KOPT-K1 (cell line): ENCODE data around the gene SNX9.
"Not testable (repeated sequence)": the region's sequence is repeated elsewhere in the genome, so short reads cannot be mapped to it uniquely, and the experiment has no call there.

Source experiments
- H3K27ac ChIP-seq: fragments of 200-600 bp; sonication (generic); 2 replicates; pipeline ENCODE4 v1.5.1; 2016; ENCODE audit warnings: antibody characterized with exemption, mild to moderate bottlenecking, low read depth, low read length; ENCODE audit not compliant: poor library complexity, severe bottlenecking
- H3K36me3 ChIP-seq: fragments of 200-600 bp; sonication (generic); 2 replicates; pipeline ENCODE4 v1.5.1; 2017; ENCODE audit warnings: antibody characterized with exemption, mild to moderate bottlenecking, low read length, moderate library complexity; ENCODE audit not compliant: insufficient read depth
- H3K9me3 ChIP-seq: fragments of 200-600 bp; sonication (generic); 2 replicates; pipeline ENCODE4 v1.5.1; 2017; ENCODE audit warnings: antibody characterized with exemption, low read length, mild to moderate bottlenecking; ENCODE audit not compliant: insufficient read depth, poor library complexity, severe bottlenecking

Gene SNX9

DNA sequence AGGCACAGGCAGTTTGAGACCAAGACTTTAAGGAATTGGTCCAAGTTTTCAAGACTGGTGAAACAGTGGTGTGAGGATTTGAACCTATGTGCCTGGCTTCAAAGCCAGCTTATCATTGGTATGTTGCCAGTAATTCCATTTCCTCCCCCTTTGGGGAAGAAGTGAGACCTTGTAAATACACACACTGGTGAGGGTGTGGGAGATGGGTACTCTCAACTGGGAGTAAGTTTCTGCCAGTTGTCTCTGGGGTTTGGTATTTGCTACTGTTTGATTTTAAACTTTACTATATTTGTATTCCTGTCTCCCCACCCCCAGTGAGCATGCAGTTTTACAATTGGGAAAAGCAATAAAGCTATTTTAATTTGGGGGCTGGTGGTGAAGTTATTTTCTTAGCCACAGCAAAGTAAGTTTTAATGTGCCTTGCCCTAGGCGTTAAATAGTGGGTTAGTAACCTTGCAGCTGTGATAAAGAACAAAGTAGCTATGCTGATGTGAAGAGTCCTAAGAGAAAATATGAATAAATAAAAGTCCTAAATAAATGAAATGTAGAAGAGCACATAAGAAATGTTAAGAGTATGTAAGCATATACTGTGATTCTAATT is 31.0 kb downstream of the SNX9 start:
- H3K36me3 ChIP-seq, result no peaks in the 10 kb centered on the region
- peaks cover 19% of the 10 kb centered on the region for H3K9me3 ChIP-seq
- no peak overlapping the region for H3K27ac ChIP-seq

DNA sequence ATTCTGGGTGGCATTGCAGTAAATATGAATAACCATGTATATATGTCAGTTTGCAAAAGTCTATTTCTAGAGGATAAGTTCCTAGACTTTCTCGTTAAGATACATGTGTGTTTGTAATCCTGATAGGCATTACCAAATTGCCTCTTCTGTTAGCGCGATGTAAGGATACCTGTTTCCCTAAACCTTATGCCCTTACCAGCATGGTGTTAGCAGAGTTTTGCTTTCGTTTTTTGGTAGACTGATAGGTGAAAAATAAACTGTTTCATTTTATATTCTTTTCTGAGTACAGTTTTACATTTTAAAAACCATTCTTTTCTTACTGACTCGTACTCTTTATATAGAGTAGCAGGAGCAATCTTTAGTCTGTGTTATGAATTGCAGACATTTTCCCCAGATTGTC is 32.3 kb downstream of the SNX9 start:
- Histone ChIP-seq H3K9me3 (peaks cover 19% of the 10 kb centered on the region), H3K27ac (no peak overlapping the region)

DNA sequence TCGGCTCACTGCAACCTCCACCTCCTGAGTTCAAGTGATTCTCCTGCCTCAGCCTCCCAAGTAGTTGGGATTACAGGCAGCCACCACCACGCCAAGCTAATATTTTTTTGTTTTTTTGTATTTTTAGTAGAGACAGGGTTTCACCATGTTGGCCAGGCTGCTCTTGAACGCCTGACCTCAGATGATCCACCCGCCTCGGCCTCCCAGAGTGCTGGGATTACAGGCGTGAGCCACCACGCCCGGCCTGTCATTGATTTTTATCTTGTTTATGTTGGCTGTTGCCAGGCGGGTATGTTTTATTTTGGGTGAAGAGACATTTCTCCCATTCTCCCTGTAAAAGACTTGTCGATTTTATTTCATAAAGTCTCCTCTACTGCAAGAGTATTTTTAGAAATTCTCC is 32.8 kb downstream of the SNX9 start:
- H3K9me3 ChIP-seq, result peaks cover 19% of the 10 kb centered on the region
- not testable (repeated sequence) for H3K36me3 ChIP-seq, H3K27ac ChIP-seq

More for the DNA sequence above, 32.3 kb downstream of the SNX9 start:
- no peaks in the 10 kb centered on the region for H3K36me3 ChIP-seq

DNA sequence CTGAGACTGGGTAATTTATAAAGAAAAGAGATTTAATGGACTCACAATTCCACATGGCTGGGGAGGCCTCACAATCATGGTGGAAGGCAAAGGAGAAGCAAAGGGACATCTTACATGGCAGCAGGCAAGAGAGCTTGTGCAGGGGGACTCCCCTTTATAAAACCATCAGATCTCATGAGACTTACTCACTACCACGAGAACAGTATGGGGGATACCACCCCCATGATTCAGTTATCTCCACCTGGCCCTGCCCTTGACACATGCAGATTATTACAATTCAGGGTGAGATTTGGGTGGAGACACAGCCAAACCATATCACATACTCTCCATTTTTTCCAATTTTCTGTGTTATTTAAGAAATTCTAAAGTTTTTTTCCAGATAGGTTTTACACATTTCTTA is 35.6 kb downstream of the SNX9 start:
- not testable (repeated sequence) for H3K36me3 ChIP-seq, H3K9me3 ChIP-seq, H3K27ac ChIP-seq

DNA sequence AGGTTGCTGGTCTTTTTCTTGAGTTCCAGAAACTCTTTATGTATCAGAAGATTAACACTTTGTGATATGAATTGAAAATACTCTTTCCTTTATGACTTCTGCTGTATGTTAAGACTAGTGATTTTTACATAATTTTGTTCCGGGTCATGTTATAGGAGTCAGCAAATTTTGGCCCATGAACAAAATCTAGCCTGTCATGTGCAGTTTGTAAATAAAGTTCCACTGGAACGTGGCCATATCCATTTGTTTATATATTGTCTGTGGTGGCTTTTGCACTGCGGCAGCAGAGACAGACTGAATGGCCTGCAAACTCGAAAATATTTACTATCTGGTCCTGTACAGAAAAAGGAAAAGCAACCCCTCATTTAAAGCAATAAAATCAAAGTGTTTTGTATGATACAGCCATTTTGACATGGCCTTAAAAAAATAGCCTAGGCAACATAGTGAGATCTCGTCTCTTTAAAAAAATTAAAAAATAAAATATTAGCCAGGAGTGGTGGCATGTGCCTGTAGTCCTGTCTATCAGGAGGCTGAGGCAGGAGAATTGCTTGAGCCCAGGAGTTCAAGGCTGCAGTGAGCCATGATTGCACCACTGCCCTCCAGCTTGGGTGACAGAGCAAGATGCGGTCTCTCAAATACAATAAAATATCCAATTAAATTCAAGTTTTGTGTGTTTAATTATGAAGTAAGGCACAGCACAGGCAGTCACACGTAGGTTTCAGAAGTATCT is 36.9 kb downstream of the SNX9 start:
- Histone ChIP-seq H3K36me3 (no peaks in the 10 kb centered on the region), H3K27ac (no peak overlapping the region), H3K9me3 (no peaks in the 10 kb centered on the region)

DNA sequence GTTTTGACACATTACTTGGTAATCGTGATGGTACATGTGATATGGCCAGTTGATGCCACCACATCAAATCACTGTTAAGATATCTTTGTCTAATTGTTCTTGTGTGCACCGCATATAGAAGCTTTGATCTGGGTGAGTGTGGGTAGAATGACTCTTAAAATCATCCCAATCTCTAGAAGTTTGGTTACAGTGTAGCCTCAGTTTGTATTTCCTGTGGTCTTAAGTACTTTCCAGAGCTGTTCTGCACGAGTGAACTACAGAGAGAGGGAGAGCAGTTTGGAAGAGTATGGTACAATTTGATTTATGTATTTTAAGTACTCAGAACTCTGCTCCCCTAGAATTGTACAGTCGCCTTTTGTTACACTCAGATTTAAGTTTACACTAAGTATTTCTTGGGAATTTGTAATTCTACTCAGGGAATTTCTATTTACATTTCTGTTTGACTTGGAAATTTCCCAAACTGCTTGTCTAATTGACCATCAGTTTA is 37.5 kb downstream of the SNX9 start:
- H3K27ac ChIP-seq, result no peak overlapping the region
- H3K9me3 ChIP-seq, result no peaks in the 10 kb centered on the region
- no peaks in the 10 kb centered on the region for H3K36me3 ChIP-seq

DNA sequence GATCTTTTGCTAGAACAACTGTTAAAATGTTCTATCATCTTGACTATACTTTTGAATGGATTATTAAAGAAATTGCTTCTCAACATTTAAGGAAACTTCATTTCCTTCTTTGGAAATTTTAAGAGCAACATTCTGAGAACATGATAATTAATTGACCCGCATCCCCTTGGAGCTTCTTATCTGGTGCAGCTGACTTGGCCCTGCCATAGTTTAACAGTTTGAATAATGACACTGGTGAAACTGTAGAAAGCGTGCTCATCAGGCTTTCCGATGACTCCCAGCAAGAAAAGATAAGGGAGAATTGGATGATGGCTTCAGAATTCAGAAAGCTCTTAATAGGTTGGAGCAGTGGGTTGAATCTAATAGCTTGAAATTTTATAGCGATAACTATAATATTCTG is 38.1 kb downstream of the SNX9 start:
- Histone ChIP-seq H3K27ac (no peak overlapping the region), H3K36me3 (no peaks in the 10 kb centered on the region), H3K9me3 (no peaks in the 10 kb centered on the region)

DNA sequence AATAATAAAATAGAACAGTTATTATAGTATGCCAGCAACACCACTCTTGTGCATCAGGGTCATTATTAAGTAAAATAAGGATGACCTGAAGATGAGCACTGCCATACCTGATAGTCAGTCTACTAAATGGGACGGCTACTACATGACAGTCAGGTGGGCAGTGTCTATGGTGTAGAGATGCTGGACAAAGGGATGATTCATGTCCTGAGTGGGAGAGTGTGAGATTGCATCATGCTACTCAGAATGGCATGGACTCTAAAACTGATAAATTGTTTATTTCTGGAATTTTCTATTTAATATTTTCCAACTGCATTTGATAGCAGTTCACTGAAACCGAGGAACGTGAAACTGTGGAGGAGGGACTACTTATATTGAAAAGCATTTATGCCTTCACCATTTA is 38.8 kb downstream of the SNX9 start:
- Histone ChIP-seq H3K27ac (no peak overlapping the region), H3K36me3 (no peaks in the 10 kb centered on the region), H3K9me3 (no peaks in the 10 kb centered on the region)

DNA sequence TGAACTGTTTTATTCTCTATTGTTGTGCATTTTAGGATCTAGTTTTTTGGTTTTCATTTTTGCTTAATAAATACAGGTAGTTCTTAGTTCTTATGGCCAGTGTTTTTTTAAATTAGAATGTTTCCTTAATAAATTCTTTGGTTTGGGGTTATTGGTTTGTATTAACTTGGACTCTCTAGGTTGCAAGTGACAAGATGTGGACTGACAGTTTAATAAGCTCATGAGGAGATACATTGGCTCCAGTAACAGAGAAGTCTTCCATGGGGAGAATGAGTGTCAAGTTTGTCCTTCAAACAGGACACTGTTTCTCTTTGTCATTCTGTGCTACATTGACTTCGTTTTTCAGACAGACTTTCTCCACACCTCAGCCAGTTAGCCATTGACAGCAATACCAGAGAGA is 39.7 kb downstream of the SNX9 start:
- no peaks in the 10 kb centered on the region for H3K36me3 ChIP-seq
- no peak overlapping the region for H3K27ac ChIP-seq
- no peaks in the 10 kb centered on the region for H3K9me3 ChIP-seq

DNA sequence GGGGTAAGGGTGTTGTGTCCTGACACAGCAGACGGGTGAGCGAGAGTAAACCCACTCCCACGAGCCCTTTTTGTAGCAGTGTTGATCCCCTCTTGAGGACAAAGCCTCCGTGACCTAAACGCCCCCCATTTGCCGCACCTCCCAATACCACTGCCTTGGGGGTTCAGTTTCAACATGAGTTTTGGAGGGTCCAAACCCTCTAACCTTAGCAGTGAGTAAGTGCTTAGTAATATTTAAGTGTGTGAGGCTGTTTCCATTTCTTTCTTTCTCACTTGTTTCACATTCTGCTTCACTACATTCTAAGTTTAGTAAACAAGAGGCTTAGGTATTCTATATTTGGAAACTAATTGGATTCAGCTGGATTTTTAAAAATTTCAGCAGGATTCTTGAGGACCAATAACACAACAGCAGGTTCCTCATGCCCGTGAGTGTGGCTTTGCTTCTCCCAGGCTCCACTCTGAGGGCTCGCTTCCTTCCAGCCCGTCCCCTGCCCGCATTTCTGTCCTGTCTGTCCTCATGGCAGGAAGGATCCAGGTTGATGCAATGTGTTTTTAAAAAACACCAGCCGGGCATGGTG is 41.2 kb downstream of the SNX9 start:
- Histone ChIP-seq H3K9me3 (no peaks in the 10 kb centered on the region), H3K36me3 (no peaks in the 10 kb centered on the region), H3K27ac (no peak overlapping the region)

DNA sequence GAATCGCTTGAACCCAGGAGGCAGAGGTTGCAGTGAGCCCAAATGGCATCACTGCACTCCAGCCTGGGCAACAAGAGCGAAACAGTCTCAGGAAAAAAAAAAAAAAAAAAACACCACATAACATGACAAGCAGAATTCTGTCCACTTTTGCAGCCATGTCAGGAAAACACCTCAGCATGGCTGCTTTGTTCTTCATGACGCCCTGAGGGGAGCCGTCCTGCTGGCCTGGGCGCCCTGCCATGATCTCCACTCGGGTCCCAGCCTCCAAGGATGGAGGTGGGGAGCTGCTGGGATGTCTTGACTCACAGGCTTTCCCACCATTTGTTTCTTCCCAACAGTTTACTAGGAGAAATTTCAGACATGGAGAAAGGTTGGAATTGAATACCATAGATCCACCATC is 42.2 kb downstream of the SNX9 start:
- H3K27ac ChIP-seq, result no peak overlapping the region
- H3K36me3 ChIP-seq, result no peaks in the 10 kb centered on the region
- no peaks in the 10 kb centered on the region for H3K9me3 ChIP-seq

DNA sequence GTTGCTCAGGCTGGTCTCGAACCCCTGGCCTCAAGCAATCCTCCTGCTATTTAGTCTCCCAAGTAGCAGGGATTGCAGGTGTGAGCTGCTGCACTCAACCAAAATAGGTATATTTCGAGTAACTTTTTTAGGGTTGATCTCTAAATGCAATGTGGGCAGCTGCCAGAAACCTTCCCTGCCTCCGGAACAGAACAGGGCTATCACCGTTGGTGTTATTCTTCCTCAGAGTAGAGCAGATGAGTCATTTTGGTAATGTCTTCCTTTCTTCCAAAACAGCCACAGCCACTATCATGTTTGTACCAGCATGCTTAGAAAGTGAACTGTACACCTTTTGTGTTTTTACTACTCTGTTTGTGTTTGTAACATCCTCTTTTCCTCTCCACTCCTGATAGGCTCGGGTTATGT is 44.1 kb downstream of the SNX9 start:
- Histone ChIP-seq H3K27ac (no peak overlapping the region), H3K9me3 (no peaks in the 10 kb centered on the region), H3K36me3 (no peaks in the 10 kb centered on the region)

DNA sequence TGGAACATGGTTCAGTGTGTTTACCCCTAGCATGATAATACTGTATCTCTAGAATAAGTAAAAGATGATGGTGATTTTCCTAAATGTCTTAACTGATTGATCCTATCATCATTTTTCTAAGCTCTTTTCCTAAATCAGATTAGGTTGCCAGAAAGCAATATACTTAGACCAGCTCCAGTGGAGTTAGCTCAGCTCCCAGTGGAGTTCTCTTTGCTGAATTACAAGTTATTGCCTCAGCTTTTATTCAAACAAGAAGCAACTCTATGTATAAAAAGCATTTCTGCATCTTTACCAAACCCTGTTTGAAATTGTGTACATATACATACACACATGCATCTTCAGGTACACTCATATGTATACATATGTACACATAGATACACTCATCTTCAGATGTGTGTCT is 44.9 kb downstream of the SNX9 start:
- H3K9me3 ChIP-seq, result no peaks in the 10 kb centered on the region
- no peaks in the 10 kb centered on the region for H3K36me3 ChIP-seq
- no peak overlapping the region for H3K27ac ChIP-seq

DNA sequence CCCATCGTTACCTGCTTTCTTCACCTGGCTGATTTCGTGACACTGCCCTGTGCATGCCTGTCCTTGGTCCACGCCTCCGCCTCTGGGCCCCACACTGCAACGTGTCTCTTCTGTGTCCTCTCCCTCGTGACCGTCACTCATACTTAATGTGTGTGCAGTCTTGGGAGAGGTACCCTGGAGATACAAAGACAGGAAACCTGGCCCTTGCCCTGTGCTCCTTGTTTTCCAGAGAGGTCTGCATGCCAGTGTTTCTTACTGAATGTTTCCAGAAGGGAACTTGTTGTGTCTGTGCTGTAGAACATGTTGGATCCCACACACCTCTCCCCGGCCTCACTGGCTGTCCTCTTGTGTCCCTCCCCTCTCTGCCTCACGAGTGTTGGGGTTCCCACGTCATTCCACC is 45.8 kb downstream of the SNX9 start:
- H3K9me3 ChIP-seq, result no peaks in the 10 kb centered on the region

DNA sequence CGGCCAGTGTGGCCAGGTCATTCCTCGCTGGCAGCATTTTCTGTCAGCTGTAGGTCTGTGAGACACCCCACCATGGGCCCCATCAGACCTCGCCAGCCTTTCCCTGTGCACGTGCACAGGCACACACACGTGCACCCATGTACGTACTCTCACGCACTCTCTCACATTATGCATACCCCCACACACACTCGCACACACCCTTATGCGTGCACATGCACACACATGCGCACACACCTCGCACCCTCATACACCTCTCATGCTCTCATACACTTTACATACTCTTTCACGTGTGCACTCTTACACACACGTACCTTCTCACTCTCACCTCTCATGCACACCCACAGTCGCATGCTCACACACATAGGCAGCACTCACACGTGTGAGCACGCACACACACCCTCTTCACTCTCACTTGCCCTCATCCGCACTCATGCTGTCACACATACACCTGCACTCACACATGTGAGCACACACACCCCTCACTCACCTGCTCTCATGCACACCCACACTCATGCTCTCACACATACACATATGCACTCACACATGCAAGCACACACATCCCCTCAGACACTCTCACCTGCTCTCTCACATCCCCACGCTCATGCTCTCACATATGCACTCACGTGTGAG is 46.7 kb downstream of the SNX9 start:
- H3K36me3 ChIP-seq, result no peaks in the 10 kb centered on the region
- no peak overlapping the region for H3K27ac ChIP-seq
- no peaks in the 10 kb centered on the region for H3K9me3 ChIP-seq

More for the DNA sequence above, 45.8 kb downstream of the SNX9 start:
- Histone ChIP-seq H3K36me3 (no peaks in the 10 kb centered on the region), H3K27ac (no peak overlapping the region)
